Sigmoid colon (tissue), 4 donors: ENCODE data around the gene SLC23A1.

Source experiments
- POLR2AphosphoS5 ChIP-seq, 4 donors: sonication (generic); formaldehyde crosslinking; IDR thresholded peaks; one replicate each; pipeline ENCODE4 v1.6.1; 2017; ENCODE audit warnings: antibody characterized with exemption in 4 of 4
- TF ChIP-seq, protein P1 (sequence below), 4 experiments: fragments of 450-650 bp in 3 of 4; fragments of 200-600 bp in 1 of 4; IDR thresholded peaks; one replicate each; pipeline ENCODE4 v1.5.1; 2016 to 2019; ENCODE audit warnings: antibody characterized with exemption in 4 of 4, mild to moderate bottlenecking in 3 of 4, moderate library complexity in 2 of 4

DNA sequence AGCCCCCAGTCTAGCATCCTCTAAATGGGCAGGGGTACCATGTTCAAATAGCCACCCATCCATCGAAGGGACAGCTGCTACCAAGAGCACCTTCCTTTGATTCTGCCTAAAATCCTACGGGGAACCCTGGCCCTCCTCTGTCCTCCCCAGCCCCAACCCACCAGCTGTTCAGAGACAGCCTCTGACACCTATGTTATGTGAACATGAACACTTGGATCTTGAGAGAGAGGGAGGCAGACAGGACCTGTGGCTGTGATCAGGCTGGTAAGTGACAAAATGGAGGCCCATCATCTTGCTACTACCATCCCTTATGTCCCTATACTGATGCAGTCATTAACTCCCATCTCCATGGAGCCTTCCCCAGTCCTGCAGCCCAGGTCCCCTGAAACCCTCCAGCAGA, 8.2 kb downstream of the SLC23A1 start:
- TF ChIP-seq, protein P1, sequence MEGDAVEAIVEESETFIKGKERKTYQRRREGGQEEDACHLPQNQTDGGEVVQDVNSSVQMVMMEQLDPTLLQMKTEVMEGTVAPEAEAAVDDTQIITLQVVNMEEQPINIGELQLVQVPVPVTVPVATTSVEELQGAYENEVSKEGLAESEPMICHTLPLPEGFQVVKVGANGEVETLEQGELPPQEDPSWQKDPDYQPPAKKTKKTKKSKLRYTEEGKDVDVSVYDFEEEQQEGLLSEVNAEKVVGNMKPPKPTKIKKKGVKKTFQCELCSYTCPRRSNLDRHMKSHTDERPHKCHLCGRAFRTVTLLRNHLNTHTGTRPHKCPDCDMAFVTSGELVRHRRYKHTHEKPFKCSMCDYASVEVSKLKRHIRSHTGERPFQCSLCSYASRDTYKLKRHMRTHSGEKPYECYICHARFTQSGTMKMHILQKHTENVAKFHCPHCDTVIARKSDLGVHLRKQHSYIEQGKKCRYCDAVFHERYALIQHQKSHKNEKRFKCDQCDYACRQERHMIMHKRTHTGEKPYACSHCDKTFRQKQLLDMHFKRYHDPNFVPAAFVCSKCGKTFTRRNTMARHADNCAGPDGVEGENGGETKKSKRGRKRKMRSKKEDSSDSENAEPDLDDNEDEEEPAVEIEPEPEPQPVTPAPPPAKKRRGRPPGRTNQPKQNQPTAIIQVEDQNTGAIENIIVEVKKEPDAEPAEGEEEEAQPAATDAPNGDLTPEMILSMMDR (IDR thresholded peaks at IDR 0.05) = no peak
- TF ChIP-seq POLR2AphosphoS5 (IDR thresholded peaks at IDR 0.05) = no peak
